Measurements from ENCODE around the gene WHRN.
A peak's percentile ranks its signal among the peaks of the same experiment; 100 is the strongest.

WHRN gene

DNA sequence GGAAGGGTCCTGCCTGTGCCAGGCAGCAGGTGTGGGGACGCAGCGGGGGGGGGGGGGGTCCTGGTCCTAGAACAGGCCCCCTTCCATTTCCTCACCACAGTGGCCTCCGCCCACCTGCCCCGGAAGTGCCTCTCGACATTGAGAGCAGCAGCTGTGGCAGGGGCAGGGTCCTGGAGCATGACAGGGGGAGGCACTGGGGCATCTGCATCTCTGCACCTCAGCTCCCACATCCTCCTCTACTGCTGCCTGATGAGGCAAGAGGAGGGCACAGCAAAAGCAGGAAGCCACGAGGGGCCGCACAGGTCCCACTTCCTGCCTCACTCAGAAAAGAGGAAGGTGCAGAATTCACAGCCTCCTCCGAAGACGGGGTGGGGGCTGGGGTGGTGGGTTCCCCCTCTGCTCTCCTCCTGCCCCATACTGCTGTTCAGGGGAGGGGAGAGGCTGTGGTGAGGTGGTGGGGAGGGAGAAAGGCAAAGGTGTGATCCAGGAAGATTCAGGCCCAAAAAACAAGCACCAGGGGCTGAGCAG is 132.3 kb downstream of the WHRN start:
- TF ChIP-seq, protein P1, sequence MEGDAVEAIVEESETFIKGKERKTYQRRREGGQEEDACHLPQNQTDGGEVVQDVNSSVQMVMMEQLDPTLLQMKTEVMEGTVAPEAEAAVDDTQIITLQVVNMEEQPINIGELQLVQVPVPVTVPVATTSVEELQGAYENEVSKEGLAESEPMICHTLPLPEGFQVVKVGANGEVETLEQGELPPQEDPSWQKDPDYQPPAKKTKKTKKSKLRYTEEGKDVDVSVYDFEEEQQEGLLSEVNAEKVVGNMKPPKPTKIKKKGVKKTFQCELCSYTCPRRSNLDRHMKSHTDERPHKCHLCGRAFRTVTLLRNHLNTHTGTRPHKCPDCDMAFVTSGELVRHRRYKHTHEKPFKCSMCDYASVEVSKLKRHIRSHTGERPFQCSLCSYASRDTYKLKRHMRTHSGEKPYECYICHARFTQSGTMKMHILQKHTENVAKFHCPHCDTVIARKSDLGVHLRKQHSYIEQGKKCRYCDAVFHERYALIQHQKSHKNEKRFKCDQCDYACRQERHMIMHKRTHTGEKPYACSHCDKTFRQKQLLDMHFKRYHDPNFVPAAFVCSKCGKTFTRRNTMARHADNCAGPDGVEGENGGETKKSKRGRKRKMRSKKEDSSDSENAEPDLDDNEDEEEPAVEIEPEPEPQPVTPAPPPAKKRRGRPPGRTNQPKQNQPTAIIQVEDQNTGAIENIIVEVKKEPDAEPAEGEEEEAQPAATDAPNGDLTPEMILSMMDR (IDR thresholded peaks at IDR 0.05; ENCODE audit: extremely low read depth, missing control alignments), result no peak
- DNase-seq (ENCODE audit: low spot score), result peak; percentile 82

DNA sequence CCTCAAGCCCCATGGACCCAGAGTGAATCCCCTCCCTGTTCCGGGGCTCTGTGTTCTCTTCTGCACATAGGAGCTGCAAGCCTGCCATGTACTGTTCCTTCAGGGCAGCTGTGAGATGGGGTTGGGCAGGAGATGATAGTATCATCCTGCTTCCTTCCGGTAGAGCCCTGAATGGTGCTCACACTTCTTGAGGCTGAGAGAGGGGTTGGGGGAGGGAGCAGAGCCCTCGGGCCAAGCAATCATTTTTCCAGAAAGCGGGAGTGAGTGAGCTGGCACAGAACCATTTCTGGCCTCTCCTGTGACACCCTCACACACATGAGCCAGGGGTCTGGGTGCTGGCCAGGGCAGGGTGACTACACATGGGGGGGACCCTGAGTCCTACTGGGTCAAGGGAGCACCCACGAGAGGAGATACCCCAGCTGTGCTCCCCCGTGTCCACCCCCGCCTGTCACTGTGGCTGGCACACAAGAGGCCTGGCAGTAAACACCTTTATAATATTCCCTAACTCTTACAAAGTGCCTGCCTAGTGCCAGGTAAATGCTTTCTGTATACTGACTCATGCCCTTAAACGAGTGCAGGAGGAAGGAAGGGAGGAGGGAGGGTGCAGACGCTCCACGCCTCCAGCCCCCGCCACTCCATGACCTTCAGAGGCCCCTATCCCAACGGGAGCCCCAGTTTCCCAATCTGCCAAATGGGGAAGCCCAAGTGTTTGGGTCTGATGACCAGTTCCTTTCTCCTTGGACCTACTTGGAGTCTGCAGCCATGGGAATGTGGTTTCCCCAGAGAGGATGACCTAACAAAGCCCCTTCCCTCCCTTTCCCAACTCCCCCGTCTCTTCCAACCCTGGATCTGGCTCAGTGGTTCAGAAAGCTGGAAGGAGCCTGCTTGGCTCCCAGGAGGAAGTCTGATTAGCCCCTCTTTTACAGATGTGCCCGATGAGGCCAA is 133.0 kb downstream of the WHRN start:
- peak; percentile 51 for DNase-seq (ENCODE audit: low spot score)
- TF ChIP-seq, protein P1 (IDR thresholded peaks at IDR 0.05; ENCODE audit: extremely low read depth, missing control alignments), result no peak

DNA sequence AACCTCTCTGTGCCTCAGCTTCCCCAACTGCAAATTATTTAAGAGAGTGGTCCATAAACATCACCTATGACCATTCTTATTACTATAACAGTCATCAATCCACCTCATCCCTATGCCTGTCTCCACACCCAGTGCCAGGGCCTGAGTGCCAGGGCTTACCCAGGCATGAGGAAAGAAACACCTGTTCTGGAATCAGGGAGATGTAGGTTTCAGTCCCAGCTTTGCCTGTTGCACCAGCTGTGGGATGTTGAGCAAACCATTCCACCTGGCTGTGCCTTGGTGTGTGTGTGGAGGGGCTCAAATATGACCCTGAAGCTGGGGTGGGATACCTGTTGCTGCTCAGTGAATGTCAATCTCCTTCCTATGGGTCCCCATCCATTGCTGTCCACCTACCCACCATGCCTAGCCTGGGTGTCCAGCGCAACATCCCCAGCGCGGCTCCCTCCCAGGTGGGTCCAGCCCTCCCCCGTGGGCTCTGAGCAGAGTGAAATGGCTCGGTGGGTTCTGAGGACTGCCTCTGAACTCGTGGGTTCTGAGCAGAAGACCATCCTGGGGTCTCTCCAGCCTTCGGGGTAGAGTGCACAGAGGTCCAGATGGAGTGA is 133.8 kb downstream of the WHRN start:
- TF ChIP-seq, protein P1 (IDR thresholded peaks at IDR 0.05; ENCODE audit: extremely low read depth, missing control alignments), result no peak
- DNase-seq (ENCODE audit: low spot score), result no peak

DNA sequence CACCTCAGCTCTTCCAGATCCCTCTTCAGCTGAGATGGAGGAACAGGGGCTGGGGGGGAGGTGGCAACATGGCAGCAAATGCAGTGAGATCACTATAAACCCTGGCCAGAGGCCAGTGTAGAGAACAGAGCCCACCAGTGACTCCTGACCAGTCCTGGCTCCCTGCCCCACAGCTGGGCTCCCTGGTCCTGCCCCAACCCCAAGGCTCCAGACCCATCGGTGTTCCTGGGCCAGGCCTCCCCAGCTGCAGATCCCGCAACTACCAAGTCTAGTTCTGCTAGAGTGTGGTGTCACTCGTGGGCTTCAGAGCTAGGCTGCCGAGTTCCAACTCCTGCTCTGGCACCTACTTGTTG is 134.3 kb downstream of the WHRN start:
- DNase-seq (ENCODE audit: low spot score), result no peak
- TF ChIP-seq, protein P1 (IDR thresholded peaks at IDR 0.05; ENCODE audit: extremely low read depth, missing control alignments), result no peak

DNA sequence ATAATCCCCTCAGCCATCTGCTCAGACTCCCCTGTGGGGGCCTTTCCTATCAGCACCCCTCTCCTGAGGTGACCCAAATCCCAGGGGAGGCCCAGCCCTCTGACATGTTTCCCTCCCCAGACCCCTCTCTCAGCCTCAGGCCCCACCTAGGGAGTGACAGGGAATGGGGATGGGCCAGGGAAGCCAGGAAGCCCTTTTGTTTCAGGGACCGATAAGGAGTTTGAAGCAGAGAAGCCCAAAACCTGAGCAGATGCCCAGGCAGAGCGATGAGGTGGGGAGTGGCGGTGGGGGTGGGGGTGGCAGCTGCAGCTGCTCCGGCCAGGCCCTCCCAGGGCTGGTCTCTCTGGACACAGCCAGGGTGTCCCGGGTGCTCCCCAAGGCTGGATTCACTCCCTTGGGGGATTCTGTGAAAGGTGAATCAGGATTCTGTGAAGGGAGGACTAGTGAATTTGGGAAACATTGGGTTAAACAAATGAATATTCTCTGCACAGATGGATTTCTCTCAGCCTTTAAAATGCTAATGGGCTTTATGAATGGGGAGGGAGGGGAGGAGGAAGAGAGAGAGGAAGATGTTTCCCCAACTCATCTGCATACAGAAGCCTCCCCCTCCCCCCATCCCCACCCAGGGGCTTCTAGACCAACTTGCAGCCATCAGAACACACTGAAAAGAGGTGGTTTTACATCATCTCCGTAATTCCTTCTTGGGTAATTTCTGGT is 134.9 kb downstream of the WHRN start:
- TF ChIP-seq, protein P1 (IDR thresholded peaks at IDR 0.05; ENCODE audit: extremely low read depth, missing control alignments), result no peak
- no peak for DNase-seq (ENCODE audit: low spot score)

DNA sequence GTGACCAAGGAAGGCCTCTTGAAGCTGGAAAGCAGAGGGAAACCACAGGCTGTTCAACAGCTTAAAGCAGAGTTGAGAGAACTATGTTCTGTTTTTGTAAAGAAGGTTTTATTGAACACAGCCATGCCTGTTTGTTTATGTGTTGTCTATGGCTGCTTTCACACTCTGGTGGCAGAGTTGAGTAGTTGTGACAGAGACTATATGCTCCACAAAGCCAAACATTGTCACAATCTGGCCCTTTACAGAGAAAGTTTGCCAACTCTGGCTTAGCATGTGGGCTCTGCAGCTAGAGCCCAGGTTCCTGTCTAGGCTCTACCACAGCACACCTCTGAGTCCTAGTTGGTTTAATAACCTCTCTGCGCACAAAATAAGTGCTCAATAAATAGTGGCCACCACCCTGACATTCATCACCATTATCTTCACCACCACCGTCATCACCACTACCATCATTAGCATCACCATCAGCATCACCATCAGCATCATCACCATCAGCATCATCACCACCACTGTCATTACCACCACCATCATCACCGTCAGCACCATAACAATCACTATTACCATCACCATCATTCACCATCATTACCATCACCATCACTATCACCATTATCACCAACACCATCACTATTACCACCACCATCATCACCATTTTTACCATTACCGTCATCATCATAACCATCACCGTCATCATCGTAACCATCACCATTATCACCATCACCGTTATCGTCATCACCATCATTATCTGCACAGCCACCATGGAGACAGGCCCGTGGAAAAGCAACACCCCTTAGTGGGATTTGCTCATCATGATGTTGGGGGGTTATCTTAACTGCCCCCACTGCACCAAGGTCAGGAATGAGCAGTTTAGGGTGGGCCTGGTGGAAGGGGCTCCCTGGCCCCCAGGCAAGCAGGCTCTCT is 135.8 kb downstream of the WHRN start:
- TF ChIP-seq, protein P1 (IDR thresholded peaks at IDR 0.05; ENCODE audit: extremely low read depth, missing control alignments), result no peak
- DNase-seq (ENCODE audit: low spot score), result no peak
